ENCODE data around the gene LOXL1. TPM values are rescaled to one million over a fixed set of nuclear protein-coding genes. Genes with fewer than 3 reads are reported as not detected.

The LOXL1 gene
- total and polyA plus RNA-seq, 2 of the 4 experiments (the other 2 are of a cell fraction) = 148 to 332 TPM

- Histone ChIP-seq H4K5ac (ENCODE audit: low read depth, low read length) (no peak overlapping the region), H2AFZ (replicated peaks; ENCODE audit: low read length, poor library complexity) (no peak overlapping the region), H3K56ac (ENCODE audit: extremely low read depth, insufficient read depth, low read length) (no peak overlapping the region), H3K79me1 (ENCODE audit: low read depth in 1 of 2, low read length in 2 of 2) (no peaks in the 10 kb centered on the region), H4K20me1 (ENCODE audit: insufficient read depth, low read length) (no peaks in the 10 kb centered on the region), H3K14ac (replicated peaks; ENCODE audit: low read depth, low read length) (no peak overlapping the region), H4K8ac (ENCODE audit: low read depth in 2 of 2, low read length in 2 of 2) (no peak overlapping the region), H2BK120ac (ENCODE audit: low read depth, low read length) (no peak overlapping the region), H4K91ac (ENCODE audit: insufficient read depth, low read depth, low read length) (no peak overlapping the region), H3K4me3 (ENCODE audit: insufficient read depth, low read depth, low read length) (no peak overlapping the region), H3K4me2 (ENCODE audit: low read depth, low read length) (no peak overlapping the region), H3K27ac (ENCODE audit: insufficient read depth, low read length) (no peak overlapping the region), H3K18ac (ENCODE audit: low read depth, low read length) (no peak overlapping the region), H2AK9ac (replicated peaks; ENCODE audit: low read depth, low read length, poor library complexity) (no peak overlapping the region), H3K36me3 (ENCODE audit: control insufficient read depth, insufficient read depth, low read length) (no peaks in the 10 kb centered on the region), H2BK5ac (ENCODE audit: low read depth, low read length, poor library complexity, severe bottlenecking) (no peak overlapping the region), H3K9me3 (ENCODE audit: control insufficient read depth, insufficient read depth, low read length) (no peaks in the 10 kb centered on the region), H3K4ac (ENCODE audit: low read depth, low read length) (no peak overlapping the region), H3K9ac (ENCODE audit: low read depth, low read length) (no peak overlapping the region), H3K4me1 (ENCODE audit: control insufficient read depth, insufficient read depth, low read length) (peaks cover 14% of the 10 kb centered on the region), H2AK5ac (ENCODE audit: low read depth, low read length) (no peak overlapping the region), H3K9me1 (ENCODE audit: insufficient read depth, low read length) (peaks cover 13% of the 10 kb centered on the region), H2BK15ac (ENCODE audit: low read depth, low read length) (no peak overlapping the region), H3K23ac (ENCODE audit: low read depth, low read length) (no peak overlapping the region), H2BK20ac (ENCODE audit: low read depth, low read length) (no peak overlapping the region), H3K27me3 (ENCODE audit: control insufficient read depth, insufficient read depth, low read length) (no peaks in the 10 kb centered on the region)
- POLR2A ChIA-PET (ENCODE audit: unreplicated experiment) = no interaction called here
- CTCF ChIA-PET = interaction anchor here (0.9 kb wide), 1 partner anchor 7 kb away, joined by 4 read pairs; no protein-coding TSS in a partner anchor
- DNase-seq (no peak), ATAC-seq (ENCODE audit: low read depth) (no peak)
- BruUV-seq (replicated peaks) = no TSS peak
- intact Hi-C loops (cut with micrococcal nuclease) = no loop called here
- in situ Hi-C loops (cut with MboI; ENCODE audit: low sequenced_read_pairs) = no loop called here
- dilution Hi-C loops (cut with HindIII; ENCODE audit: low sequenced_read_pairs, unreplicated experiment) = no loop called here
- WGBS, 2 experiments (ENCODE audit: extremely low coverage in 2 of 2, insufficient read length in 1 of 2) = 60% methylated on average over 2 of the region's 11 CpGs; no CpG with 5 or more reads in 1 of the 2 experiments
- TF ChIP-seq NFE2L2 (IDR thresholded peaks at IDR 0.05; ENCODE audit: low read depth, low read length) (no peak), MAFK (IDR thresholded peaks at IDR 0.05; ENCODE audit: low read depth, low read length) (no peak), MXI1 (IDR thresholded peaks at IDR 0.05; ENCODE audit: borderline replicate concordance, low read depth, low read length) (no peak), POLR2A (IDR thresholded peaks at IDR 0.05; ENCODE audit: low read depth, low read length) (no peak), RFX5 (IDR thresholded peaks at IDR 0.05; ENCODE audit: low read depth, low read length) (no peak), CEBPB (IDR thresholded peaks at IDR 0.05; ENCODE audit: low read depth, low read length) (no peak), SMC3 (IDR thresholded peaks at IDR 0.05; ENCODE audit: low read depth, low read length) (no peak), BHLHE40 (IDR thresholded peaks at IDR 0.05; ENCODE audit: low read depth, low read length) (no peak), MAZ (IDR thresholded peaks at IDR 0.05; ENCODE audit: borderline replicate concordance, low read depth, low read length) (no peak), RCOR1 (IDR thresholded peaks at IDR 0.05; ENCODE audit: insufficient replicate concordance, low read length) (no peak), CHD1 (IDR thresholded peaks at IDR 0.05; ENCODE audit: low read depth, low read length) (no peak), RAD21 (IDR thresholded peaks at IDR 0.05; ENCODE audit: low read length) (no peak)
- TF ChIP-seq, protein P1, sequence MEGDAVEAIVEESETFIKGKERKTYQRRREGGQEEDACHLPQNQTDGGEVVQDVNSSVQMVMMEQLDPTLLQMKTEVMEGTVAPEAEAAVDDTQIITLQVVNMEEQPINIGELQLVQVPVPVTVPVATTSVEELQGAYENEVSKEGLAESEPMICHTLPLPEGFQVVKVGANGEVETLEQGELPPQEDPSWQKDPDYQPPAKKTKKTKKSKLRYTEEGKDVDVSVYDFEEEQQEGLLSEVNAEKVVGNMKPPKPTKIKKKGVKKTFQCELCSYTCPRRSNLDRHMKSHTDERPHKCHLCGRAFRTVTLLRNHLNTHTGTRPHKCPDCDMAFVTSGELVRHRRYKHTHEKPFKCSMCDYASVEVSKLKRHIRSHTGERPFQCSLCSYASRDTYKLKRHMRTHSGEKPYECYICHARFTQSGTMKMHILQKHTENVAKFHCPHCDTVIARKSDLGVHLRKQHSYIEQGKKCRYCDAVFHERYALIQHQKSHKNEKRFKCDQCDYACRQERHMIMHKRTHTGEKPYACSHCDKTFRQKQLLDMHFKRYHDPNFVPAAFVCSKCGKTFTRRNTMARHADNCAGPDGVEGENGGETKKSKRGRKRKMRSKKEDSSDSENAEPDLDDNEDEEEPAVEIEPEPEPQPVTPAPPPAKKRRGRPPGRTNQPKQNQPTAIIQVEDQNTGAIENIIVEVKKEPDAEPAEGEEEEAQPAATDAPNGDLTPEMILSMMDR (conservative IDR thresholded peaks at IDR 0.05; ENCODE audit: low read depth, low read length) = no peak
- TF ChIP-seq, protein P2, sequence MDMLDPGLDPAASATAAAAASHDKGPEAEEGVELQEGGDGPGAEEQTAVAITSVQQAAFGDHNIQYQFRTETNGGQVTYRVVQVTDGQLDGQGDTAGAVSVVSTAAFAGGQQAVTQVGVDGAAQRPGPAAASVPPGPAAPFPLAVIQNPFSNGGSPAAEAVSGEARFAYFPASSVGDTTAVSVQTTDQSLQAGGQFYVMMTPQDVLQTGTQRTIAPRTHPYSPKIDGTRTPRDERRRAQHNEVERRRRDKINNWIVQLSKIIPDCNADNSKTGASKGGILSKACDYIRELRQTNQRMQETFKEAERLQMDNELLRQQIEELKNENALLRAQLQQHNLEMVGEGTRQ (IDR thresholded peaks at IDR 0.05; ENCODE audit: low read depth, low read length) = no peak
- TF ChIP-seq, protein P3, sequence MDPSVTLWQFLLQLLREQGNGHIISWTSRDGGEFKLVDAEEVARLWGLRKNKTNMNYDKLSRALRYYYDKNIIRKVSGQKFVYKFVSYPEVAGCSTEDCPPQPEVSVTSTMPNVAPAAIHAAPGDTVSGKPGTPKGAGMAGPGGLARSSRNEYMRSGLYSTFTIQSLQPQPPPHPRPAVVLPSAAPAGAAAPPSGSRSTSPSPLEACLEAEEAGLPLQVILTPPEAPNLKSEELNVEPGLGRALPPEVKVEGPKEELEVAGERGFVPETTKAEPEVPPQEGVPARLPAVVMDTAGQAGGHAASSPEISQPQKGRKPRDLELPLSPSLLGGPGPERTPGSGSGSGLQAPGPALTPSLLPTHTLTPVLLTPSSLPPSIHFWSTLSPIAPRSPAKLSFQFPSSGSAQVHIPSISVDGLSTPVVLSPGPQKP (IDR thresholded peaks at IDR 0.05; ENCODE audit: borderline replicate concordance, low read depth, low read length) = no peak
These were observed 23.9 kb upstream of the LOXL1 start for GRCh38 chr15:73902121-73903020.
